HCT116 (cell line): ENCODE data around the gene DIS3L. TPM values are rescaled to one million over a fixed set of nuclear protein-coding genes. Genes with fewer than 3 reads are reported as not detected.

Source experiments
- ATAC-seq: fragments of 200-7000 bp; cut with Tn5 transposase; 2 replicates; pipeline ENCODE4 v1.9.1; 2020; ENCODE audit warnings: mild to moderate bottlenecking, moderate library complexity
- BruUV-seq: library from RNA; stranded (reverse); fragments of 400-500 nt; replicated peaks from 2 replicates; lab custom pipeline; 2021; lab: Mats Ljungman, UMichigan
- CTCF ChIA-PET: fragments of 300-600 bp; sonication (Branson Sonifier 250); formaldehyde crosslinking; loops from one replicate; lab custom pipeline; 2021; ENCODE audit warnings: antibody characterized with exemption; lab: Charles Lee
- POLR2A ChIA-PET: fragments of 300-600, 350-600 bp; sonication (Branson Sonifier 250); formaldehyde crosslinking; loops from one replicate; lab custom pipeline; 2021; ENCODE audit warnings: antibody characterized with exemption; lab: Charles Lee
- RAD21 ChIA-PET, 2 experiments: fragments of 300-600 bp; sonication (Branson Sonifier 250); formaldehyde crosslinking; loops; one replicate each; lab custom pipeline; 2023; ENCODE audit warnings: low total read pairs in 2 of 2; ENCODE audit not compliant: uncharacterized antibody in 2 of 2, unreplicated experiment in 2 of 2, low non-redundant PET in 1 of 2; lab: Charles Lee
- DNase-seq: peaks from one replicate; pipeline ENCODE4 v3.0.0-alpha.2; 2010; ENCODE audit warnings: low read depth, low spot score
- H2AFZ ChIP-seq: fragments of 200-600 bp; shearing (Covaris generic), sonication (generic); 2 replicates; pipeline ENCODE4 v1.6.1; 2017; ENCODE audit warnings: low read depth, mixed run types, mixed read lengths, antibody characterized with exemption, low read length; ENCODE audit not compliant: poor library complexity, severe bottlenecking
- H3K27ac ChIP-seq: 2 replicates; pipeline ENCODE4 v1.5.1; 2012; ENCODE audit warnings: low read depth, low read length
- H3K27me3 ChIP-seq: fragments of 200-600 bp; sonication (generic); 2 replicates; pipeline ENCODE4 v1.6.1; 2016; ENCODE audit warnings: mixed run types, low read length, mixed read lengths; ENCODE audit not compliant: insufficient read depth
- H3K36me3 ChIP-seq, 2 experiments: fragments of 200-500 bp in 1 of 2; fragments of 200-600 bp in 1 of 2; sonication (Bioruptor generic) in 1 of 2; sonication (generic) in 1 of 2; 2 replicates each; pipeline versions ENCODE4 v1.5.1 to v1.6.1; 2014 to 2016; ENCODE audit warnings: low read length in 2 of 2, inconsistent platforms in 1 of 2, mixed read lengths in 1 of 2, mixed run types in 1 of 2; ENCODE audit not compliant: insufficient read depth in 2 of 2, control insufficient read depth in 1 of 2
- H3K4me1 ChIP-seq, 2 experiments: fragments of 200-600 bp in 1 of 2; sonication (generic) in 1 of 2; 2 replicates each; pipeline versions ENCODE4 v1.5.1 to v1.6.1; 2012 to 2017; ENCODE audit warnings: low read length in 2 of 2, inconsistent platforms in 1 of 2, mild to moderate bottlenecking in 1 of 2, mixed read lengths in 1 of 2, mixed run types in 1 of 2, moderate library complexity in 1 of 2; ENCODE audit not compliant: insufficient read depth in 2 of 2, control insufficient read depth in 1 of 2
- H3K4me2 ChIP-seq: fragments of 200-600 bp; sonication (generic); 2 replicates; pipeline ENCODE4 v1.6.1; 2017; ENCODE audit warnings: mixed run types, low read length, mixed read lengths
- H3K4me3 ChIP-seq, 2 experiments: fragments of 200-600 bp in 1 of 2; sonication (generic) in 1 of 2; replicated peaks in 1 of 2; 2 replicates each; pipeline ENCODE4 v1.5.1; 2011 to 2016; ENCODE audit warnings: low read length in 2 of 2, control low read depth in 1 of 2, low read depth in 1 of 2, mild to moderate bottlenecking in 1 of 2, mixed read lengths in 1 of 2, mixed run types in 1 of 2
- H3K79me2 ChIP-seq: fragments of 200-600 bp; sonication (generic); 2 replicates; pipeline ENCODE4 v1.6.1; 2017; ENCODE audit warnings: mild to moderate bottlenecking, mixed run types, low read length, moderate library complexity, mixed read lengths; ENCODE audit not compliant: insufficient read depth
- H3K9ac ChIP-seq: fragments of 200-600 bp; sonication (generic); 2 replicates; pipeline ENCODE4 v1.6.1; 2016; ENCODE audit warnings: low read length, mixed read lengths
- H3K9me2 ChIP-seq: fragments of 200-600 bp; sonication (generic), shearing (Covaris generic); 2 replicates; pipeline ENCODE4 v1.6.1; 2017; ENCODE audit warnings: mixed run types, mild to moderate bottlenecking, moderate library complexity; ENCODE audit not compliant: insufficient read depth
- H3K9me3 ChIP-seq, 2 experiments: fragments of 200-500 bp in 1 of 2; fragments of 200-600 bp in 1 of 2; sonication (Bioruptor generic) in 1 of 2; sonication (generic) in 1 of 2; 2 replicates each; pipeline ENCODE4 v1.6.1; 2014 to 2017; ENCODE audit warnings: low read length in 2 of 2, mixed read lengths in 2 of 2, inconsistent platforms in 1 of 2, low read depth in 1 of 2, mild to moderate bottlenecking in 1 of 2, mixed run types in 1 of 2, moderate library complexity in 1 of 2; ENCODE audit not compliant: control insufficient read depth in 1 of 2, insufficient read depth in 1 of 2
- H4K20me1 ChIP-seq: fragments of 200-600 bp; sonication (generic), shearing (Covaris generic); 2 replicates; pipeline ENCODE4 v1.6.1; 2017; ENCODE audit warnings: mixed run types, mild to moderate bottlenecking, moderate library complexity; ENCODE audit not compliant: insufficient read depth
- CBX3 ChIP-seq: IDR thresholded peaks from 2 replicates; pipeline ENCODE4 v1.6.1; 2012; ENCODE audit warnings: low read depth
- CTCF ChIP-seq, 3 experiments: fragments of 200-600 bp in 1 of 3; sonication (generic) in 1 of 3; IDR thresholded peaks in 2 of 3; conservative IDR thresholded peaks in 1 of 3; 2 replicates each; pipeline ENCODE4 v1.5.1; 2012 to 2017; ENCODE audit warnings: low read depth in 2 of 3, low read length in 2 of 3, antibody characterized with exemption in 1 of 3, borderline replicate concordance in 1 of 3, control low read depth in 1 of 3, mild to moderate bottlenecking in 1 of 3, mixed read lengths in 1 of 3, mixed run types in 1 of 3, moderate library complexity in 1 of 3; ENCODE audit not compliant: insufficient read depth in 1 of 3
- EGR1 ChIP-seq: IDR thresholded peaks from 2 replicates; pipeline ENCODE4 v1.6.1; 2012; ENCODE audit warnings: low read depth
- ELF1 ChIP-seq: IDR thresholded peaks from 2 replicates; pipeline ENCODE4 v1.6.1; 2012; ENCODE audit warnings: low read depth, borderline replicate concordance
- EZH2 ChIP-seq: fragments of 200-600 bp; sonication (generic); IDR thresholded peaks from 2 replicates; pipeline ENCODE4 v1.6.1; 2017; ENCODE audit warnings: antibody characterized with exemption, mixed run types
- EZH2phosphoT487 ChIP-seq: fragments of 200-600 bp; IDR thresholded peaks from 2 replicates; pipeline ENCODE4 v1.6.1; 2018; ENCODE audit warnings: antibody characterized with exemption, borderline replicate concordance
- FOSL1 ChIP-seq: IDR thresholded peaks from 2 replicates; pipeline ENCODE4 v1.6.1; 2012; ENCODE audit warnings: low read depth
- JUND ChIP-seq: IDR thresholded peaks from 2 replicates; pipeline ENCODE4 v1.6.1; 2012
- POLR2A ChIP-seq: IDR thresholded peaks from 2 replicates; pipeline ENCODE4 v1.7.0; 2011; ENCODE audit warnings: borderline replicate concordance; ENCODE audit not compliant: insufficient read depth, insufficient read length; ENCODE audit errors: extremely low read depth
- POLR2AphosphoS5 ChIP-seq: IDR thresholded peaks from 2 replicates; pipeline ENCODE4 v1.6.1; 2011; ENCODE audit warnings: mild to moderate bottlenecking, low read depth, low read length, moderate library complexity
- RAD21 ChIP-seq: IDR thresholded peaks from 2 replicates; pipeline ENCODE4 v1.6.1; 2012; ENCODE audit warnings: low read depth, mild to moderate bottlenecking
- REST ChIP-seq: IDR thresholded peaks from 2 replicates; pipeline ENCODE4 v1.6.1; 2012; ENCODE audit warnings: low read depth
- SIN3A ChIP-seq: IDR thresholded peaks from 2 replicates; pipeline ENCODE4 v1.6.1; 2012; ENCODE audit warnings: low read depth
- SP1 ChIP-seq: IDR thresholded peaks from 2 replicates; pipeline ENCODE4 v1.6.1; 2012; ENCODE audit warnings: low read depth
- SRF ChIP-seq: IDR thresholded peaks from 2 replicates; pipeline ENCODE4 v1.6.1; 2012; ENCODE audit warnings: low read depth
- TCF7L2 ChIP-seq: IDR thresholded peaks from 2 replicates; pipeline ENCODE4 v1.7.0; 2011; ENCODE audit warnings: borderline replicate concordance, inconsistent platforms; ENCODE audit not compliant: insufficient read depth, insufficient read length; ENCODE audit errors: extremely low read depth
- YY1 ChIP-seq: IDR thresholded peaks from 2 replicates; pipeline ENCODE4 v1.6.1; 2011; ENCODE audit warnings: low read length, low read depth, moderate library complexity, mild to moderate bottlenecking; ENCODE audit not compliant: insufficient replicate concordance; ENCODE audit errors: extremely low read depth
- ZBTB33 ChIP-seq: IDR thresholded peaks from 2 replicates; pipeline ENCODE4 v1.6.1; 2011; ENCODE audit warnings: mild to moderate bottlenecking, low read length, moderate library complexity; ENCODE audit not compliant: insufficient replicate concordance; ENCODE audit errors: extremely low read depth
- intact Hi-C: fragments of 100-400 bp; cut with micrococcal nuclease; formaldehyde crosslinking; loops from 2 replicates; pipeline ENCODE4 v1.10.0; 2022
- total RNA-seq: library from RNA; stranded (reverse); gene quantifications from one replicate; pipeline ENCODE4 v1.2.1, GENCODE V29; 2021; ENCODE audit not compliant: unreplicated experiment
- TF ChIP-seq, protein P1 (sequence below): IDR thresholded peaks from 2 replicates; pipeline ENCODE4 v1.6.1; 2012

Gene DIS3L
- total RNA-seq, 1 experiment from 2014 or later, result 32.2 TPM

GRCh38 chr15:66291816-66292570, 1.4 kb upstream of the DIS3L start:
- no peak overlapping the region for H2AFZ ChIP-seq
- ChIA-PET RAD21 (no interaction called here), POLR2A (interaction anchor here (1.1 kb wide), 1 partner anchor 10 kb away, joined by 3 read pairs; no protein-coding TSS in a partner anchor), CTCF (no interaction called here)
- DNase-seq (no peak), ATAC-seq (no peak)
- no TSS peak for BruUV-seq
- no peak overlapping the region for H3K9ac ChIP-seq
- H3K9me3 ChIP-seq, result no peaks in the 10 kb centered on the region
- peaks cover 17 to 47% of the 10 kb centered on the region in 2 experiments for H3K4me1 ChIP-seq
- no peaks in the 10 kb centered on the region for H3K36me3 ChIP-seq
- no peaks in the 10 kb centered on the region for H3K9me2 ChIP-seq
- peaks cover 30% of the 10 kb centered on the region for H3K79me2 ChIP-seq
- H3K27me3 ChIP-seq, result no peaks in the 10 kb centered on the region
- intact Hi-C loops, result no loop called here
- H4K20me1 ChIP-seq, result no peaks in the 10 kb centered on the region
- peak overlapping the region; percentile 98 for H3K4me2 ChIP-seq
- TF ChIP-seq SRF (no peak), POLR2AphosphoS5 (no peak), FOSL1 (no peak), EGR1 (no peak), ELF1 (no peak), YY1 (no peak), CTCF (IDR thresholded peaks at IDR 0.05 in 2 of 3, conservative IDR thresholded peaks at IDR 0.05 in 1 of 3; ENCODE audit: borderline replicate concordance in 1 of 3, insufficient read depth in 1 of 3, low read depth in 2 of 3, low read length in 2 of 3) (no peak), RAD21 (no peak), CBX3 (no peak), REST (no peak), SIN3A (no peak), SP1 (no peak), TCF7L2 (no peak), POLR2A (no peak), EZH2phosphoT487 (no peak), ZBTB33 (no peak), JUND (no peak), EZH2 (no peak)
- TF ChIP-seq, protein P1, sequence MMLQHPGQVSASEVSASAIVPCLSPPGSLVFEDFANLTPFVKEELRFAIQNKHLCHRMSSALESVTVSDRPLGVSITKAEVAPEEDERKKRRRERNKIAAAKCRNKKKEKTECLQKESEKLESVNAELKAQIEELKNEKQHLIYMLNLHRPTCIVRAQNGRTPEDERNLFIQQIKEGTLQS, result no peak
- H3K27ac ChIP-seq, result no peak overlapping the region
- H3K4me3 ChIP-seq, result peak overlapping the region in 1 of 2 experiments; percentile 67; a peak in 1 of 4 replicates
